ENCODE results near the gene NFIB.

Gene NFIB

DNA sequence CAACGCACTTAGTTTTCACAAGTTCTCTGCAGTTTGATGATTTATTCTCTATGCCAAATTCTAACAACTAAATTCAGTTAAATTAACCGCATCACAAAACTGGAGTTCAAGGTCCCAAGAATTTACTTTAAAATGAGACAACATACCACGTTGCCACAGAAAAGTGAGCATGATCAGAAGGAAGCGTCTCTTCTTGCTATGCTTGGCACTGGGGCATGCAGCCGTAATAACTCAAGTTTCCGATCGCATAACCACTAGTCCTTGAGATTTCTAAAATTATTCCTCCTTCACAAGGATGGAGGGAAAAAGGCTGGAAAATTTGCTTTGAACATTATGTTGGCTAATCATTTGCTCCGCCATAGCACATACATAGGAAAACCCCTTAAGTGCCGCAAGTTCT is 13.9 kb downstream of the NFIB start:
- DNase-seq: no peak
- TF ChIP-seq, protein P1, sequence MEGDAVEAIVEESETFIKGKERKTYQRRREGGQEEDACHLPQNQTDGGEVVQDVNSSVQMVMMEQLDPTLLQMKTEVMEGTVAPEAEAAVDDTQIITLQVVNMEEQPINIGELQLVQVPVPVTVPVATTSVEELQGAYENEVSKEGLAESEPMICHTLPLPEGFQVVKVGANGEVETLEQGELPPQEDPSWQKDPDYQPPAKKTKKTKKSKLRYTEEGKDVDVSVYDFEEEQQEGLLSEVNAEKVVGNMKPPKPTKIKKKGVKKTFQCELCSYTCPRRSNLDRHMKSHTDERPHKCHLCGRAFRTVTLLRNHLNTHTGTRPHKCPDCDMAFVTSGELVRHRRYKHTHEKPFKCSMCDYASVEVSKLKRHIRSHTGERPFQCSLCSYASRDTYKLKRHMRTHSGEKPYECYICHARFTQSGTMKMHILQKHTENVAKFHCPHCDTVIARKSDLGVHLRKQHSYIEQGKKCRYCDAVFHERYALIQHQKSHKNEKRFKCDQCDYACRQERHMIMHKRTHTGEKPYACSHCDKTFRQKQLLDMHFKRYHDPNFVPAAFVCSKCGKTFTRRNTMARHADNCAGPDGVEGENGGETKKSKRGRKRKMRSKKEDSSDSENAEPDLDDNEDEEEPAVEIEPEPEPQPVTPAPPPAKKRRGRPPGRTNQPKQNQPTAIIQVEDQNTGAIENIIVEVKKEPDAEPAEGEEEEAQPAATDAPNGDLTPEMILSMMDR (IDR thresholded peaks at IDR 0.05): no peak
- H3K36me3 Mint-ChIP-seq (ENCODE audit: low read depth): no peaks in the 10 kb centered on the region
- peaks cover 16% of the 10 kb centered on the region for H3K27me3 Mint-ChIP-seq (ENCODE audit: low read depth, poor library complexity)
- no peak overlapping the region for H3K27ac Mint-ChIP-seq
- peaks cover 42% of the 10 kb centered on the region for H3K4me1 Mint-ChIP-seq
- H3K9me3 Mint-ChIP-seq: peaks cover 4% of the 10 kb centered on the region
- no peak overlapping the region for H3K4me3 Mint-ChIP-seq

DNA sequence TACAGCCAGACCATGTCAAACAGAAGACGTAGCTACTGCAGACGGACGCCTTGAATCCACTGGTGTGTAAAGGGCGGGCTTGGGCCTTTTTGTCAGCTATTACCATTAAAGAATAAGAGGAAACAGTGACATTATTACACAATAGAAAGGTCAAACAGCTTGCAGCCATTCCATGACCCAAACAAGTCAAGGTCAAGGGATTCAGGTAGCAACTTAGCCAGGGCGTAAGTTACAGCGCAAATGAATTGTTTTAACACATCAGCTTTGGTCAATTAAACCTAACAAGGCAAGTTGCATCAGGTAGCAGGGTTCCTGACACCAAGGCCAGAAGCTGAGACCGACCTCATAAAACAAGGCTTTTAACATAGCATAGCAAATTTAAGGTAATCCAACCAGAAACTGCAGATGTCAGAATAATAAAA is 15.3 kb downstream of the NFIB start:
- Mint-ChIP-seq H3K27ac (no peak overlapping the region), H3K4me1 (peaks cover 42% of the 10 kb centered on the region), H3K36me3 (ENCODE audit: low read depth) (peaks cover 5% of the 10 kb centered on the region), H3K27me3 (ENCODE audit: low read depth, poor library complexity) (peaks cover 13% of the 10 kb centered on the region), H3K4me3 (no peak overlapping the region), H3K9me3 (peaks cover 4% of the 10 kb centered on the region)
- DNase-seq: no peak
- TF ChIP-seq, protein P1 (IDR thresholded peaks at IDR 0.05): no peak

DNA sequence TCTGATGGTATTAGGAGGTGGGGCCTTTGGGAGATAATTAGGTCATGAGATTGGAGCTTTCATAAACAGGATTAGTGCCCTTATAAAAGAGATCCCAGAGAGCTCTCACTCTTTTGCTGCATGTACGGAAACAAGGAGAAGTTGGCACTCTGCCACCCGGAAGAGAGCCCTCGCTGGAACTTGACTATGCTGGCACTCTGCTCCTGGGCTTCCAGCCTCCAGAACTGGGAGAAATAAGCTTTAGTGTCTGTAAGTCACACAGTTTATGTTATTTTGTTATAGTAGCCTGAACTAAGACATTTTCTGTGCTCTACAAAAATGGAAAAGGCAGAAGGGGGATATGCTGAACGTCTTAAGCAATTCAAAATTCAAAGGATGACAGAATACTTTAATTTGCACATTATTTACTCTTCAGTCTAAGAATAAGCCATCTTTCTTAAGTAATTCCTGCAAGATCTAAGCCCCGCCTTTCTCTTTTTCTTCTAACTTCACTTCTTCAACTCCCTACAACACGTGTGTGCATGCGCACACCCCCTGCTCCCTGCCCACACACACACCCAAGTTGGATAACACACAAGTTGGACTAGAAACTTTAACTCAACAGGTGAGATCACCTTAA is 17.3 kb downstream of the NFIB start:
- no peak for DNase-seq
- Mint-ChIP-seq H3K27ac (no peak overlapping the region), H3K27me3 (ENCODE audit: low read depth, poor library complexity) (peaks cover 6% of the 10 kb centered on the region), H3K36me3 (ENCODE audit: low read depth) (peaks cover 5% of the 10 kb centered on the region), H3K4me3 (no peak overlapping the region), H3K9me3 (peaks cover 4% of the 10 kb centered on the region), H3K4me1 (peaks cover 30% of the 10 kb centered on the region)
- TF ChIP-seq, protein P1 (IDR thresholded peaks at IDR 0.05): no peak

DNA sequence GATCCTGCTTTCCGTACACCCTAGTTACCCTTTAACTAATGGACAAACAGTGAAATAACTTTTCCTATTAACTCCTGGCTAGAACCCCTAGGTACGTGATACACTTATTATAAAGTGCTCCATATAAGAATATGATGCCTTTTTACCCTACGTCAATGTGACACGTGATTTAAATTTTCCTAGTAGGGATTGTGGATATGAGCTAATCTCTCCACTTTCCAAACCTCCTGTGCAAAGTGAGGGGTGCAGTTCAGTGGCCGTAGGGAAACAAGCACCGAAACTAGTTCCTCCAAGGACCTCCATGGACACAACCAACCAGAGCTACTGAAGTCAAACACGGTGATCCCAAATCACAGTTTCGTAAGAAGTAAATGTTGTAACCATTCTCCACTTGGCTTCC is 19.3 kb downstream of the NFIB start:
- TF ChIP-seq, protein P1 (IDR thresholded peaks at IDR 0.05): no peak
- peaks cover 4% of the 10 kb centered on the region for H3K9me3 Mint-ChIP-seq
- H3K4me1 Mint-ChIP-seq: peaks cover 25% of the 10 kb centered on the region
- no peak overlapping the region for H3K4me3 Mint-ChIP-seq
- no peak for DNase-seq
- peaks cover 5% of the 10 kb centered on the region for H3K36me3 Mint-ChIP-seq (ENCODE audit: low read depth)
- H3K27ac Mint-ChIP-seq: no peak overlapping the region
- H3K27me3 Mint-ChIP-seq (ENCODE audit: low read depth, poor library complexity): peaks cover 6% of the 10 kb centered on the region

DNA sequence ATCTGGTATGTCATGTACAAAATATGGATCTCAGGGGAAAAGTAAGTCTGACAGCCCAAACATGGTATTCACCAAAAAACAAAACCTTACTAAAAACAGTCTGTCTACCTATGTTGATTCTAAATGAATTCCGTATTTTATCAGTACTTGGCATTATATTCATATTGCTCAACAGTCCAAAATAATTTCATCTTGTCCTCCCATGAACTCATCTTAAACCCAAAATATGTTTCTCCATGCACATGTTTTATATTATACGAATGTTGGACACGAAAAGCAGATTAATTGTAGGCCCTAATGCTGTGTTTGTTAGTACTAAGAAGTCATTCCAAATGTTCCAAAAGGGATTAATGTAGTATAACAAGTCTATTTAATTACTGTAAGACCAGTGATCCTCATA is 20.1 kb downstream of the NFIB start:
- H3K36me3 Mint-ChIP-seq (ENCODE audit: low read depth): peaks cover 5% of the 10 kb centered on the region
- no peak overlapping the region for H3K27ac Mint-ChIP-seq
- TF ChIP-seq, protein P1 (IDR thresholded peaks at IDR 0.05): no peak
- H3K4me3 Mint-ChIP-seq: no peak overlapping the region
- no peak for DNase-seq
- peaks cover 6% of the 10 kb centered on the region for H3K27me3 Mint-ChIP-seq (ENCODE audit: low read depth, poor library complexity)
- H3K9me3 Mint-ChIP-seq: peaks cover 4% of the 10 kb centered on the region
- peaks cover 22% of the 10 kb centered on the region for H3K4me1 Mint-ChIP-seq

DNA sequence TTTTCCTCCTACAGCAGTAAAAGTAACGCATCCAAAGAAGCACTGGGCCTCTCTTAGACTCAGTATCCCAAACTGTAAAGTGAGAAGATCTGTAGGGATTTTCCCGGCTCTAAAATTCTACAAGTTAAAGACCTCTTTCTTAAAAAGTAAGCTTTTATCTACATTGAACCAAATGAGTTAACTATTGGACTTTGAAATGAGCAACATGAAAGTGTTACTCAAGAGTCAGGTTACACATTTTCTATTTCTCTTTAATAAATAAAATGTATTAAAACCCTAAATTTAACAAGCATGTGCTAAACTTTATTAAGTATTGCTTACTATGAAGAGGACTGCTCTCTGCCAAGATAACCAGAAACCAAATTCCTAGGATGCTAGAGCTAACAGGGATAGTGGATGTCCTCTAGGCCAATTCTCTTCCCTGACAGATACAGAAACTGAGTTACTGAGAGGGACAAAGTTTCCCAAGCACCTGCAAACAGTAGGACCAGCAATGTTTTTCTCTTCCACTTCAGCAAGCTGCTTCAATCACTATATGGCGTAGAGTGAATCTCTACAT is 21.7 kb downstream of the NFIB start:
- Mint-ChIP-seq H3K27ac (no peak overlapping the region), H3K36me3 (ENCODE audit: low read depth) (peaks cover 5% of the 10 kb centered on the region), H3K9me3 (peaks cover 4% of the 10 kb centered on the region), H3K4me3 (no peak overlapping the region), H3K4me1 (peaks cover 13% of the 10 kb centered on the region), H3K27me3 (ENCODE audit: low read depth, poor library complexity) (peaks cover 6% of the 10 kb centered on the region)
- DNase-seq: no peak
- TF ChIP-seq, protein P1 (IDR thresholded peaks at IDR 0.05): no peak
